ENCODE data around the gene SLC29A3. TPM values are rescaled to one million over a fixed set of nuclear protein-coding genes. Genes with fewer than 3 reads are reported as not detected.

Gene SLC29A3
- total RNA-seq, 1 donor from 2014 or later = 2.5 TPM

- Mint-ChIP-seq H3K27ac (peak overlapping the region; percentile 53), H3K36me3 (no peaks in the 10 kb centered on the region), H3K4me3 (no peak overlapping the region), H3K4me1 (peaks cover 29% of the 10 kb centered on the region), H3K9me3 (no peaks in the 10 kb centered on the region), H3K27me3 (ENCODE audit: insufficient read depth, low read depth) (peaks cover 4% of the 10 kb centered on the region)
- no peak for TF ChIP-seq CTCF (IDR thresholded peaks at IDR 0.05)
- no peak for TF ChIP-seq EZH2phosphoT487 (IDR thresholded peaks at IDR 0.05)
- TF ChIP-seq EZH2 (IDR thresholded peaks at IDR 0.05) = no peak
- Histone ChIP-seq H3K36me3 (no peaks in the 10 kb centered on the region), H2AFZ (replicated peaks) (no peak overlapping the region), H3F3A (ENCODE audit: low read depth) (no peaks in the 10 kb centered on the region), H3K27ac (no peak overlapping the region), H4K20me1 (ENCODE audit: low read depth) (no peaks in the 10 kb centered on the region), H3K4me2 (peak overlapping the region; percentile 38), H3K27me3 (no peaks in the 10 kb centered on the region), H3K79me2 (ENCODE audit: low read depth) (no peaks in the 10 kb centered on the region), H3K9ac (no peak overlapping the region), H3K4me1 (peaks cover 21% of the 10 kb centered on the region), H3K4me3 (no peak overlapping the region), H3K9me3 (ENCODE audit: low read depth) (no peaks in the 10 kb centered on the region)
- DNase-seq (ENCODE audit: low spot score) = no peak
Observed at GRCh38 chr10:71278691-71279588, 40.1 kb upstream of the SLC29A3 start.

GRCh38 chr10:71279590-71280170 lies 39.4 kb upstream of the SLC29A3 start:
- TF ChIP-seq EZH2phosphoT487 (IDR thresholded peaks at IDR 0.05) = no peak
- no peak for TF ChIP-seq CTCF (IDR thresholded peaks at IDR 0.05)
- no peak for TF ChIP-seq EZH2 (IDR thresholded peaks at IDR 0.05)
- Histone ChIP-seq H3K27ac (no peak overlapping the region), H4K20me1 (ENCODE audit: low read depth) (no peaks in the 10 kb centered on the region)

GRCh38 chr10:71280216-71280615 lies 38.8 kb upstream of the SLC29A3 start:
- H3K4me3 Mint-ChIP-seq = no peak overlapping the region

More at GRCh38 chr10:71279590-71280170, 39.4 kb upstream of the SLC29A3 start:
- no peaks in the 10 kb centered on the region for H3K9me3 ChIP-seq (ENCODE audit: low read depth)
- no peaks in the 10 kb centered on the region for H3K27me3 ChIP-seq
- peaks cover 21% of the 10 kb centered on the region for H3K4me1 ChIP-seq
- Mint-ChIP-seq H3K36me3 (no peaks in the 10 kb centered on the region), H3K4me3 (no peak overlapping the region), H3K4me1 (peaks cover 29% of the 10 kb centered on the region), H3K27me3 (ENCODE audit: insufficient read depth, low read depth) (peaks cover 4% of the 10 kb centered on the region), H3K9me3 (no peaks in the 10 kb centered on the region), H3K27ac (no peak overlapping the region)
- no peaks in the 10 kb centered on the region for H3K36me3 ChIP-seq
- no peak overlapping the region for H3K4me2 ChIP-seq
- H3K9ac ChIP-seq = no peak overlapping the region
- no peaks in the 10 kb centered on the region for H3K79me2 ChIP-seq (ENCODE audit: low read depth)
- H2AFZ ChIP-seq (replicated peaks) = no peak overlapping the region
- H3K4me3 ChIP-seq = no peak overlapping the region
- no peaks in the 10 kb centered on the region for H3F3A ChIP-seq (ENCODE audit: low read depth)
- no peak for DNase-seq (ENCODE audit: low spot score)

More at GRCh38 chr10:71280216-71280615, 38.8 kb upstream of the SLC29A3 start:
- H3K4me1 ChIP-seq = peaks cover 18% of the 10 kb centered on the region
- Mint-ChIP-seq H3K27ac (no peak overlapping the region), H3K4me1 (peaks cover 25% of the 10 kb centered on the region), H3K27me3 (ENCODE audit: insufficient read depth, low read depth) (peaks cover 4% of the 10 kb centered on the region), H3K9me3 (no peaks in the 10 kb centered on the region), H3K36me3 (no peaks in the 10 kb centered on the region)
- H3F3A ChIP-seq (ENCODE audit: low read depth) = no peaks in the 10 kb centered on the region
- H3K9ac ChIP-seq = no peak overlapping the region
- TF ChIP-seq EZH2phosphoT487 (IDR thresholded peaks at IDR 0.05) = no peak
- TF ChIP-seq CTCF (IDR thresholded peaks at IDR 0.05) = no peak
- TF ChIP-seq EZH2 (IDR thresholded peaks at IDR 0.05) = no peak
- no peak overlapping the region for H3K4me3 ChIP-seq
- no peaks in the 10 kb centered on the region for H4K20me1 ChIP-seq (ENCODE audit: low read depth)
- no peaks in the 10 kb centered on the region for H3K9me3 ChIP-seq (ENCODE audit: low read depth)
- no peaks in the 10 kb centered on the region for H3K79me2 ChIP-seq (ENCODE audit: low read depth)
- no peak overlapping the region for H2AFZ ChIP-seq (replicated peaks)
- no peaks in the 10 kb centered on the region for H3K36me3 ChIP-seq
- no peak for DNase-seq (ENCODE audit: low spot score)
- no peak overlapping the region for H3K4me2 ChIP-seq
- no peaks in the 10 kb centered on the region for H3K27me3 ChIP-seq
- no peak overlapping the region for H3K27ac ChIP-seq

Measured in neural progenitor cell (in vitro differentiated cells).